Measurements from ENCODE around the gene PTCH1. TPM values are rescaled to one million over a fixed set of nuclear protein-coding genes. Genes with fewer than 3 reads are reported as not detected.

The PTCH1 gene
- 6.1 and 7.3 TPM in 2 replicates for total RNA-seq

DNA sequence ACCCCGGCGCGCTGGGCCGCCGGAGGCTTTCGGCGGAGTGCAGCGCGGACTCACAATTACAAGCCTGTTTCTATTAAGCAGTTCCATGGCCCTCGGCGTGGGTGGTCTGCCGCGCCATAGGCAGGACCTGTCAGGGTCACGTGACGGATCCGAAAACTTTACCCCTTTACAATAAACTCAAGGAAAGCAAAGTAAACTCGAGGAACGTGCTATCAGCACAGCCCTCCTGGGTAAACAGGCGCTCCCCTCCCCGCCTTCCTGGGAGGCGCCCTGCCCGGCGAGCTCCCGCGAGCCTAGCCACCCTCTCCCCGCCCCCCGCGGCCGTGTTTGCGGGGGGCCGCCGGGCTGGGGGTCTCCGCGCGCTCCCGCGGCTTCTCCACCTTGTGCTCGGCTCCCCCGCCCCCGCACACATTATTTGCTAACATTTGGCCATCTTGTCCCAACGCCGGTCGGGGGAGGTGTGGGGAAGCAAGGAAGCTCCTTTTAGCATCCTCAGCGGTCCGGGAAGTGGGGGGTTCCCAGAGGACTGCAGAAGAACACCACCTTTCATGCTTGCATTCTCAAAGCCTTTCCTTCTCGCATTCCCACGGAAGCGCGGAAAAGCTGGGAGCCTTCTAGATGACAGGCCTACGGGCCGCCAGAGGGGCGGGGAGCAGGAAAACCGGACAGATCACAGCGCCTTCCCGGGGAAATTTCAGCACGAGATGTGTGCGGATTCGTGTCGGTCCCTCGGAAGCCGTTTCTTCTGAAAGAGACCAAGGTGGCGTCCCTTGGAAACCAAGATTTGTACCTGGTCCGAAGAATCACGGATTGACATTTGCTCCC is at the start of gene PTCH1:
Gene PTCH1, minus strand, starts transcription at position 238 of the 825 bp plus-strand sequence.

Small RNA genes lying within 50 kb of the gene (small RNA-seq; reads per million reads assigned to genes)
- gene MT1P1: not detected

Other genes starting within 250 kb of the PTCH1 start
- gene FANCC, start 199.3 kb downstream of the PTCH1 start, total RNA-seq: 7.2 and 7.9 TPM in 2 replicates

Measured in articular chondrocyte of knee joint (primary cell).